ENCODE results near the gene CLDN7.

CLDN7 gene

DNA sequence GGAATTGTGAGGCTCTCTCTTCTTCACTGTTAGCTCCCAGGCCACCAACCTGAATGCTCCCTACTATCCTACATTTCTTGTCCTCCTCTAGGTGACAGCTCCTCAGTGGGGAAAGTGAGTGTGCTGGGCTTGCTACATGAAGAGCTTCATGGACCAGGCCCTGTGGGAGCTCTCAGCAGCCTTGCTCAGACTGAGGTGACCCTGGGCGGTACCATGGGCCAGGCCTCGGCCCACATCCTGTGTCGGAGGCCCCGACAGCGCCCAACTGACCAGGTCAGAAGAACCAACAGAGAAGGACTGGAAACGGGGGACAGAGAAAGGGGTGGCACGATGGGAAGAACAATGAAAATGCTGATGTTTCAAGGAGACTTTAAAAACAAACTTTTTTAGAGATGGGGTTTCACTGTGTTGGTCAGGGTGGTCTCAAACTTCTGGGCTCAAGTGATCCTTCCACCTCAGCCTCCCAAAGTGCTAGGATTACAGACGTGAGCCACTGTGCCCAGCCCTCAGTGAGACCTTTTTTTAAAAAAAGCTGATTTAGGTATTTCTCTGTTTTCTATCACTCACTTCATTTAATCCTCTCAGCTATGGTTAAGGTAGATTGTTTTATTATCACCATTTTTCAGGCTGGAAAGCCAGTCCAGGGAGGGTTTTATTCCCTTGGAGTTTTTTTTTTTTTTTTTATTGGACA, 5.4 kb downstream of the CLDN7 start:
- no peak overlapping the region for H3K4me3 ChIP-seq (replicated peaks in 1 of 2; ENCODE audit: low read depth in 2 of 2, low read length in 2 of 2)
- TF ChIP-seq, protein P1, sequence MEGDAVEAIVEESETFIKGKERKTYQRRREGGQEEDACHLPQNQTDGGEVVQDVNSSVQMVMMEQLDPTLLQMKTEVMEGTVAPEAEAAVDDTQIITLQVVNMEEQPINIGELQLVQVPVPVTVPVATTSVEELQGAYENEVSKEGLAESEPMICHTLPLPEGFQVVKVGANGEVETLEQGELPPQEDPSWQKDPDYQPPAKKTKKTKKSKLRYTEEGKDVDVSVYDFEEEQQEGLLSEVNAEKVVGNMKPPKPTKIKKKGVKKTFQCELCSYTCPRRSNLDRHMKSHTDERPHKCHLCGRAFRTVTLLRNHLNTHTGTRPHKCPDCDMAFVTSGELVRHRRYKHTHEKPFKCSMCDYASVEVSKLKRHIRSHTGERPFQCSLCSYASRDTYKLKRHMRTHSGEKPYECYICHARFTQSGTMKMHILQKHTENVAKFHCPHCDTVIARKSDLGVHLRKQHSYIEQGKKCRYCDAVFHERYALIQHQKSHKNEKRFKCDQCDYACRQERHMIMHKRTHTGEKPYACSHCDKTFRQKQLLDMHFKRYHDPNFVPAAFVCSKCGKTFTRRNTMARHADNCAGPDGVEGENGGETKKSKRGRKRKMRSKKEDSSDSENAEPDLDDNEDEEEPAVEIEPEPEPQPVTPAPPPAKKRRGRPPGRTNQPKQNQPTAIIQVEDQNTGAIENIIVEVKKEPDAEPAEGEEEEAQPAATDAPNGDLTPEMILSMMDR (IDR thresholded peaks at IDR 0.05; ENCODE audit: low read depth, low read length): no peak
- no peak for DNase-seq (ENCODE audit: low read depth in 2 of 2)

DNA sequence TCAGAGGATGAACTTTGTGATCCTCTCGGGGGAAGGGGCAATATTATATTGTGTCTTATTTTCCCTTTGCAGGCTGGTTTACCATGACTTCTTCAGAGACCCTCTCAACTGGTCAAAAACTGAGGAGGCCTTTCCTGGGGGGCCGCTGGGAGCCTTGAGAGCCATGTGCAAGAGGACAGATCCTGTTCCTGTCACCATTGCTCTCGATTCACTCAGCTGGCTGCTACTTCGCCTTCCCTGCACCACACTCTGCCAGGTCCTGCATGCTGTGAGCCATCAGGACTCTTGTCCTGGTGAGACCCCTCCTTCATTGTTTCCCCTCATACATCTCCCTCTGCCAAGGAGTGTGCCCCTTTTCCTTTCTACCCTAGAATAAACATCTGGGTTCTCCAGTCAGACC, 7.8 kb downstream of the CLDN7 start:
- no peak for DNase-seq (ENCODE audit: low read depth in 2 of 2)
- TF ChIP-seq, protein P1 (IDR thresholded peaks at IDR 0.05; ENCODE audit: low read depth, low read length): no peak
- H3K4me3 ChIP-seq (replicated peaks in 1 of 2; ENCODE audit: low read depth in 2 of 2, low read length in 2 of 2): no peak overlapping the region

DNA sequence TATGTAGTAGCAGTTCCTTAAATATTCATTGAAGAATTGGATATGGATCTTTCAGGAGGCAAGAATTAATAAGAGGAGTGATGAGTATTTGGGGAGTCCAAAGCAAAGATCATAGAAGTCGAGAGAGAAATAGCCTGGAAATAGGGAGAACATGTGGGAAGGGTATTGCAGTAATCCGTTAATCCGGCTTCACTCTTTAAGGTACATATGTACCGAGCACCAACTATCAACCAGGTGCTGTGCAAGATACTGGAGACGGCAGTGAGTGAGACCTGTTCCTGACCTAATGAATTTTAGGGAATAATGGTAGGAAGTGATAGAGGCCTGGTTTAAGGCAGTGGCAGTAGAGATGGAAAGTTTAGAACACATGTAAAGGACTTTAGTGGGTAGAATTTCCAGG, 9.2 kb downstream of the CLDN7 start:
- TF ChIP-seq, protein P1 (IDR thresholded peaks at IDR 0.05; ENCODE audit: low read depth, low read length): no peak
- DNase-seq (ENCODE audit: low read depth in 2 of 2): no peak
- H3K4me3 ChIP-seq (replicated peaks in 1 of 2; ENCODE audit: low read depth in 2 of 2, low read length in 2 of 2): peak overlapping the region; percentile 73 to 89

DNA sequence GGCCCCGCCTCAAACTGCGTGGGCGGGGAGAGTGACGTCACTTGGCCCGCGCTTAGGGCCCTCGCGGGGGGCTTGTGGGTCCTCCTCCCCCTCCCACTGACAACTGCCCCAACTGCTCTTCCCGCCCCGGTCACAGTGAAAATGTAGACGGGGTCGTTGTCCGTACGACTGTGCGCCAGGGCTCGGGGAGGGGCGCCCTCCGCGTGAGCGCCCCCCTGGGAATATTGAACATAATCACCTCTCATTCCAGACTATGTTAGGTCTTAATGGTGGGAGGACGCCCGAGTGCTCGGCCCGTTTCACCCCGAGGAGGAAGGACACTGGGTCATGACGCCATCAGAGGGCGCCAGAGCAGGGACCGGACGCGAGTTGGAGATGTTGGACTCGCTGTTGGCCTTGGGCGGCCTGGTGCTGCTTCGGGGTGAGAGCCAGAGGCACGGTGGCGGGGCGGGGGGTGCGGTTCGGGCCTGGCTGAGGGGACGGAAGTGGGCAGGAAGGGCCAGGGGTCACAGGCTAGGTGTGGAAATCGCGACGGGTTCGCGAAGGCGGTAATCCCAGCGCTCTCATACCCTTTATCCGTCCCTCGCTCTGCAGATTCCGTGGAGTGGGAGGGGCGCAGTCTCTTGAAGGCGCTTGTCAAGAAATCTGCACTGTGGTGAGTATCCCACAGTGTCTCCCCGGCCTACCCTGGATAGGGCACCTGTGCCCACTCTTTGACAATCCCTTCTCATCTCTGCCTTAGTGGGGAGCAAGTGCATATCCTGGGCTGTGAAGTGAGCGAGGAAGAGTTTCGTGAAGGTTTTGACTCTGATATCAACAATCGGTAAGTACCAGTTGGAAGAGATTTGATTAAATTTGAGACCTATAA, 9.9 kb downstream of the CLDN7 start, which contains the start of gene ELP5:
Gene ELP5, plus strand, starts transcription at position 40 of the 868 bp plus-strand sequence. Its CDS starts 336 bp downstream, at position 376.
- TF ChIP-seq, protein P1 (IDR thresholded peaks at IDR 0.05; ENCODE audit: low read depth, low read length): no peak
- peak within 1 kb of the TSS; percentile 83 to 89 for H3K4me3 ChIP-seq (replicated peaks in 1 of 2; ENCODE audit: low read depth in 2 of 2, low read length in 2 of 2)
- peak; percentile 96 to 97 for DNase-seq (ENCODE audit: low read depth in 2 of 2)

GRCh38 chr17:7251661-7252175, 10.6 kb downstream of the CLDN7 start, which contains the start of gene CTDNEP1:
CTDNEP1 (minus strand) TSS chr17:7251734; CDS start chr17:7251296, 438 bp downstream.
- DNase-seq (ENCODE audit: low read depth in 2 of 2): peak; percentile 100
- TF ChIP-seq, protein P1 (IDR thresholded peaks at IDR 0.05; ENCODE audit: low read depth, low read length): no peak
- peak within 1 kb of the TSS; percentile 83 to 89 for H3K4me3 ChIP-seq (replicated peaks in 1 of 2; ENCODE audit: low read depth in 2 of 2, low read length in 2 of 2)

GRCh38 chr17:7250695-7251627, 11.3 kb downstream of the CLDN7 start:
- TF ChIP-seq, protein P1 (IDR thresholded peaks at IDR 0.05; ENCODE audit: low read depth, low read length): no peak
- DNase-seq (ENCODE audit: low read depth in 2 of 2): no peak
- peak overlapping the region; percentile 83 to 89 for H3K4me3 ChIP-seq (replicated peaks in 1 of 2; ENCODE audit: low read depth in 2 of 2, low read length in 2 of 2)

All from cardiac fibroblast (primary cell).